Esophagus muscularis mucosa (tissue), 4 donors: ENCODE data around the gene TAF6. TPM values are rescaled to one million over a fixed set of nuclear protein-coding genes. Genes with fewer than 3 reads are reported as not detected.

Experiments used
- DNase-seq: peaks from one replicate; pipeline ENCODE4 v3.0.0-alpha.2; 2017; ENCODE audit errors: extremely low spot score
- H3K27ac ChIP-seq, 4 donors: fragments of 200-600 bp; sonication (generic); replicated peaks in 1 of 4; 1 replicate in 3 of 4; 2 replicates in 1 of 4; pipeline ENCODE4 v1.5.1; 2016 to 2019; ENCODE audit warnings: mild to moderate bottlenecking in 1 of 4
- H3K27me3 ChIP-seq, 4 donors: fragments of 200-600 bp; sonication (generic); one replicate each; pipeline versions ENCODE4 v1.5.1 to v1.6.0; 2016 to 2019
- H3K36me3 ChIP-seq, 4 donors: fragments of 200-600 bp; sonication (generic); one replicate each; pipeline ENCODE4 v1.5.1; 2016 to 2019
- H3K4me1 ChIP-seq, 4 donors: fragments of 200-600 bp; sonication (generic); one replicate each; pipeline ENCODE4 v1.5.1; 2016 to 2019
- H3K4me3 ChIP-seq, 4 donors: fragments of 200-600 bp; sonication (generic); 1 replicate in 2 of 4; 2 replicates in 2 of 4; pipeline ENCODE4 v1.5.1; 2016 to 2019; ENCODE audit warnings: mild to moderate bottlenecking in 4 of 4, moderate library complexity in 1 of 4
- H3K9me3 ChIP-seq, 4 donors: fragments of 200-600 bp; sonication (generic); 1 replicate in 3 of 4; 2 replicates in 1 of 4; pipeline ENCODE4 v1.5.1; 2016 to 2019
- CTCF ChIP-seq, 3 experiments: fragments of 200-600 bp in 2 of 3; fragments of 450-650 bp in 1 of 3; sonication (generic) in 2 of 3; IDR thresholded peaks; one replicate each; pipeline ENCODE4 v1.5.1; 2017 to 2019; ENCODE audit warnings: antibody characterized with exemption in 3 of 3, mild to moderate bottlenecking in 2 of 3, moderate library complexity in 1 of 3
- EP300 ChIP-seq: sonication (generic); formaldehyde crosslinking; IDR thresholded peaks from one replicate; pipeline ENCODE4 v1.6.1; 2017; ENCODE audit warnings: antibody characterized with exemption
- POLR2A ChIP-seq: fragments of 450-650 bp; IDR thresholded peaks from one replicate; pipeline ENCODE4 v1.6.1; 2017; ENCODE audit warnings: antibody characterized with exemption, moderate library complexity, mild to moderate bottlenecking, low read depth
- POLR2AphosphoS5 ChIP-seq, 2 donors: sonication (generic); formaldehyde crosslinking; IDR thresholded peaks; one replicate each; pipeline ENCODE4 v1.6.1; 2017; ENCODE audit warnings: antibody characterized with exemption in 2 of 2
- WGBS: methylation state at CpG from one replicate; pipeline ENCODE4 v1.1.5; 2018; 5-methylcytosine and 5-hydroxymethylcytosine counted together
- intact Hi-C: fragments of 100-400 bp; cut with DNase I; formaldehyde crosslinking; loops from one replicate; pipeline ENCODE4 v1.15.1; 2023
- total RNA-seq, 4 donors: library from RNA; depleted of rRNA; stranded (reverse); fragments of >200 nt; gene quantifications; one replicate each; pipeline versions ENCODE4 v1.1.0 to v1.2.1, GENCODE V29; 2016

The TAF6 gene
- total RNA-seq, 4 donors from 2014 or later: 48.5 to 92.1 (median 77.8) TPM

- peaks cover 0 to 28% (median 12%) of the 10 kb centered on the region in 4 donors for H3K36me3 ChIP-seq
- no peaks in the 10 kb centered on the region for H3K27me3 ChIP-seq
- 0% methylated on average over 35 of the region's 85 CpGs for WGBS
- TF ChIP-seq EP300 (no peak), POLR2AphosphoS5 (IDR thresholded peaks at IDR 0.05) (peak; percentile 66 to 84), CTCF (IDR thresholded peaks at IDR 0.05) (peak in 1 of 3 experiments; percentile 16), POLR2A (no peak)
- peak; percentile 97 for DNase-seq
- H3K9me3 ChIP-seq: no peaks in the 10 kb centered on the region
- peak within 1 kb of the TSS; percentile 92 to 97 (median 96) for H3K27ac ChIP-seq
- H3K4me3 ChIP-seq: peak within 1 kb of the TSS; percentile 78 to 99 (median 95)
- H3K4me1 ChIP-seq: peaks cover 24 to 47% (median 39%) of the 10 kb centered on the region in 4 donors
- intact Hi-C loops: loop anchor here (1.0 to 5.0 kb wide), 4 partner anchors 21 to 135 kb away; partner anchors contain the start of genes AP4M1, LAMTOR4, MCM7 and ZNF3
These were observed 8.0 kb upstream of the TAF6 start, which contains the start of gene MBLAC1 for GRCh38 chr7:100126931-100127865. Gene MBLAC1 (plus strand): TSS chr7:100126967. CDS start chr7:100127396, 429 bp downstream.

- H3K36me3 ChIP-seq: peaks cover 0 to 31% (median 12%) of the 10 kb centered on the region in 4 donors
- H3K4me1 ChIP-seq: peaks cover 24 to 45% (median 38%) of the 10 kb centered on the region in 4 donors
- 18% methylated on average over 25 of the region's 29 CpGs for WGBS
- H3K9me3 ChIP-seq: no peaks in the 10 kb centered on the region
- intact Hi-C loops: loop anchor here (2.0 to 5.0 kb wide), 3 partner anchors 26 to 134 kb away; partner anchors contain the start of genes AP4M1, MCM7 and ZNF3
- TF ChIP-seq POLR2AphosphoS5 (IDR thresholded peaks at IDR 0.05): no peak
- no peak for TF ChIP-seq POLR2A
- no peak for TF ChIP-seq EP300
- no peak for TF ChIP-seq CTCF (IDR thresholded peaks at IDR 0.05)
- H3K27ac ChIP-seq: peak overlapping the region; percentile 92 to 97 (median 96)
- H3K27me3 ChIP-seq: no peaks in the 10 kb centered on the region
- DNase-seq: no peak
- H3K4me3 ChIP-seq: peak overlapping the region; percentile 78 to 99 (median 95)
These were observed 7.2 kb upstream of the TAF6 start for GRCh38 chr7:100126239-100126930.

- Histone ChIP-seq H3K27ac (no peak overlapping the region), H3K36me3 (peaks cover 0 to 31% (median 12%) of the 10 kb centered on the region in 4 donors), H3K4me3 (no peak overlapping the region), H3K9me3 (no peaks in the 10 kb centered on the region), H3K4me1 (peaks cover 25 to 47% (median 40%) of the 10 kb centered on the region in 4 donors), H3K27me3 (no peaks in the 10 kb centered on the region)
- no peak for DNase-seq
- WGBS: 74% methylated on average over 4 of the region's 4 CpGs
- TF ChIP-seq CTCF (IDR thresholded peaks at IDR 0.05): no peak
- TF ChIP-seq POLR2AphosphoS5 (IDR thresholded peaks at IDR 0.05): no peak
- TF ChIP-seq EP300: no peak
- no peak for TF ChIP-seq POLR2A
- intact Hi-C loops: loop anchor here (5.0 kb wide), 2 partner anchors 42 to 132 kb away; partner anchors contain the start of gene ZNF3
These were observed 5.4 kb upstream of the TAF6 start for GRCh38 chr7:100124301-100125230.

GRCh38 chr7:100122568-100122967, 3.4 kb upstream of the TAF6 start:
- 92% methylated on average over 1 of the region's 1 CpG for WGBS
- no peaks in the 10 kb centered on the region for H3K9me3 ChIP-seq
- peaks cover 28 to 49% (median 41%) of the 10 kb centered on the region in 4 donors for H3K4me1 ChIP-seq
- TF ChIP-seq EP300: no peak
- TF ChIP-seq CTCF (IDR thresholded peaks at IDR 0.05): no peak
- TF ChIP-seq POLR2A: no peak
- TF ChIP-seq POLR2AphosphoS5 (IDR thresholded peaks at IDR 0.05): no peak
- intact Hi-C loops: no loop called here
- H3K27me3 ChIP-seq: no peaks in the 10 kb centered on the region
- DNase-seq: no peak
- H3K4me3 ChIP-seq: no peak overlapping the region
- H3K36me3 ChIP-seq: peaks cover 0 to 31% (median 12%) of the 10 kb centered on the region in 4 donors
- no peak overlapping the region for H3K27ac ChIP-seq
